ENCODE measurements around the gene VOPP1. TPM values are rescaled to one million over a fixed set of nuclear protein-coding genes. Genes with fewer than 3 reads are reported as not detected.

VOPP1 gene
- total RNA-seq, 1 experiment from 2014 or later = 30.3 TPM

DNA sequence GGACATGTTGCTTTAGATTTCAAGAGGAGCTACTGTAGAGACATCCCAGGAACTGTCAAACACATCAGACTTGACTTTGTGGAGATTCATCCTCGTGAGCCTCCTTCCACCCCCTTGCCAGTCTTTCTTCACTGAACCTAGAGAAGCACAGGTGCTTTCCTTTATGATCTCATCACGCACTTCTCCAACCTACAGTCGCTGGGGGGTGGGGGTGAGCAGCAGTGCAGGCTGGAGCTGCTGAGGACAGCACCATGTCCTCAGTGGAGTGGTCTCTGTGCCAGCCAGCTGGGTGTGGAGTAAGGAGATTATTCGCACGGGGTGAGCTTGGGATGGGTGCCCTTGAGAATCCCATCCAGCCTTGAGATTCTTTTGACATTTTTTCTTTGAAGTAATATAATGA lies 88.1 kb downstream of the VOPP1 start:
- Histone ChIP-seq H3K9me2 (ENCODE audit: insufficient read depth) (no peaks in the 10 kb centered on the region), H3K4me3 (replicated peaks in 1 of 2; ENCODE audit: low read depth in 1 of 2, low read length in 2 of 2) (no peak overlapping the region), H3K27ac (ENCODE audit: low read depth, low read length) (no peak overlapping the region), H3K4me2 (ENCODE audit: low read length) (no peak overlapping the region), H2AFZ (ENCODE audit: low read depth, low read length, poor library complexity, severe bottlenecking) (no peak overlapping the region), H3K27me3 (ENCODE audit: insufficient read depth, low read length) (no peaks in the 10 kb centered on the region), H3K9ac (ENCODE audit: low read length) (no peak overlapping the region), H3K9me3 (ENCODE audit: control insufficient read depth in 1 of 2, insufficient read depth in 1 of 2, low read depth in 1 of 2, low read length in 2 of 2) (no peaks in the 10 kb centered on the region), H4K20me1 (ENCODE audit: insufficient read depth) (no peaks in the 10 kb centered on the region), H3K36me3 (ENCODE audit: control insufficient read depth in 1 of 2, insufficient read depth in 2 of 2, low read length in 2 of 2) (no peaks in the 10 kb centered on the region), H3K4me1 (ENCODE audit: control insufficient read depth in 1 of 2, insufficient read depth in 2 of 2, low read length in 2 of 2) (no peaks in the 10 kb centered on the region), H3K79me2 (ENCODE audit: insufficient read depth, low read length) (no peaks in the 10 kb centered on the region)
- CTCF ChIA-PET = no interaction called here
- RAD21 ChIA-PET (ENCODE audit: low non-redundant PET in 1 of 2, low total read pairs in 2 of 2, uncharacterized antibody in 2 of 2, unreplicated experiment in 2 of 2) = no interaction called here
- no peak for TF ChIP-seq SIN3A (IDR thresholded peaks at IDR 0.05; ENCODE audit: low read depth)
- no peak for TF ChIP-seq ZNF274 (IDR thresholded peaks at IDR 0.05; ENCODE audit: low read depth, low read length)
- TF ChIP-seq, protein P1, sequence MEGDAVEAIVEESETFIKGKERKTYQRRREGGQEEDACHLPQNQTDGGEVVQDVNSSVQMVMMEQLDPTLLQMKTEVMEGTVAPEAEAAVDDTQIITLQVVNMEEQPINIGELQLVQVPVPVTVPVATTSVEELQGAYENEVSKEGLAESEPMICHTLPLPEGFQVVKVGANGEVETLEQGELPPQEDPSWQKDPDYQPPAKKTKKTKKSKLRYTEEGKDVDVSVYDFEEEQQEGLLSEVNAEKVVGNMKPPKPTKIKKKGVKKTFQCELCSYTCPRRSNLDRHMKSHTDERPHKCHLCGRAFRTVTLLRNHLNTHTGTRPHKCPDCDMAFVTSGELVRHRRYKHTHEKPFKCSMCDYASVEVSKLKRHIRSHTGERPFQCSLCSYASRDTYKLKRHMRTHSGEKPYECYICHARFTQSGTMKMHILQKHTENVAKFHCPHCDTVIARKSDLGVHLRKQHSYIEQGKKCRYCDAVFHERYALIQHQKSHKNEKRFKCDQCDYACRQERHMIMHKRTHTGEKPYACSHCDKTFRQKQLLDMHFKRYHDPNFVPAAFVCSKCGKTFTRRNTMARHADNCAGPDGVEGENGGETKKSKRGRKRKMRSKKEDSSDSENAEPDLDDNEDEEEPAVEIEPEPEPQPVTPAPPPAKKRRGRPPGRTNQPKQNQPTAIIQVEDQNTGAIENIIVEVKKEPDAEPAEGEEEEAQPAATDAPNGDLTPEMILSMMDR (IDR thresholded peaks at IDR 0.05 in 2 of 3, conservative IDR thresholded peaks at IDR 0.05 in 1 of 3; ENCODE audit: borderline replicate concordance in 1 of 3, insufficient read depth in 1 of 3, low read depth in 2 of 3, low read length in 2 of 3) = no peak
- TF ChIP-seq FOSL1 (IDR thresholded peaks at IDR 0.05; ENCODE audit: low read depth) = no peak
- no peak for TF ChIP-seq SRF (IDR thresholded peaks at IDR 0.05; ENCODE audit: low read depth)
- no peak for TF ChIP-seq EZH2 (IDR thresholded peaks at IDR 0.05)
- TF ChIP-seq ELF1 (IDR thresholded peaks at IDR 0.05; ENCODE audit: borderline replicate concordance, low read depth) = no peak
- TF ChIP-seq ZBTB33 (IDR thresholded peaks at IDR 0.05; ENCODE audit: extremely low read depth, insufficient replicate concordance, low read length) = no peak
- TF ChIP-seq, protein P2, sequence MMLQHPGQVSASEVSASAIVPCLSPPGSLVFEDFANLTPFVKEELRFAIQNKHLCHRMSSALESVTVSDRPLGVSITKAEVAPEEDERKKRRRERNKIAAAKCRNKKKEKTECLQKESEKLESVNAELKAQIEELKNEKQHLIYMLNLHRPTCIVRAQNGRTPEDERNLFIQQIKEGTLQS (IDR thresholded peaks at IDR 0.05) = no peak
- no peak for TF ChIP-seq CEBPB (IDR thresholded peaks at IDR 0.05; ENCODE audit: low read depth)
- TF ChIP-seq RAD21 (IDR thresholded peaks at IDR 0.05; ENCODE audit: low read depth) = no peak
- TF ChIP-seq POLR2A (IDR thresholded peaks at IDR 0.05; ENCODE audit: borderline replicate concordance, extremely low read depth, insufficient read depth, insufficient read length) = no peak
- TF ChIP-seq EZH2phosphoT487 (IDR thresholded peaks at IDR 0.05; ENCODE audit: borderline replicate concordance) = no peak
- TF ChIP-seq YY1 (IDR thresholded peaks at IDR 0.05; ENCODE audit: extremely low read depth, insufficient replicate concordance, low read depth, low read length) = no peak
- TF ChIP-seq EGR1 (IDR thresholded peaks at IDR 0.05; ENCODE audit: low read depth) = no peak
- DNase-seq (ENCODE audit: low read depth, low spot score) (no peak), ATAC-seq (no peak)
- no TSS peak for BruUV-seq (replicated peaks)
- POLR2A ChIA-PET = no interaction called here
- intact Hi-C loops (cut with micrococcal nuclease) = no loop called here

Measured in HCT116 (cell line).